Panc1 (cell line): ENCODE results near the gene SEMA5B.

Experiments used
- POLR2AphosphoS5 ChIP-seq: IDR thresholded peaks from 2 replicates; pipeline ENCODE4 v1.6.1; 2012; ENCODE audit warnings: mild to moderate bottlenecking, low read depth, low read length, moderate library complexity
- SIN3A ChIP-seq: IDR thresholded peaks from 2 replicates; pipeline ENCODE4 v1.6.1; 2012; ENCODE audit warnings: low read depth, mild to moderate bottlenecking, low read length, moderate library complexity, borderline replicate concordance; ENCODE audit not compliant: insufficient read depth
- TCF7L2 ChIP-seq: IDR thresholded peaks from 2 replicates; pipeline ENCODE4 v1.6.1; 2011; ENCODE audit warnings: mild to moderate bottlenecking, low read depth, low read length, inconsistent platforms
- TF ChIP-seq, protein P1 (sequence below): fragments of 450-650 bp; IDR thresholded peaks from 2 replicates; pipeline ENCODE4 v1.5.1; 2017; ENCODE audit warnings: mild to moderate bottlenecking
- TF ChIP-seq, protein P2 (sequence below), 2 experiments: IDR thresholded peaks; 2 replicates each; pipeline ENCODE4 v1.6.1; 2011 to 2012; ENCODE audit warnings: low read depth in 2 of 2, control low read depth in 1 of 2, low read length in 1 of 2, mild to moderate bottlenecking in 1 of 2, moderate library complexity in 1 of 2; ENCODE audit not compliant: insufficient read depth in 1 of 2

GRCh38 chr3:123072564-123072963 lies 45.0 kb upstream of the SEMA5B start:
- TF ChIP-seq, protein P1, sequence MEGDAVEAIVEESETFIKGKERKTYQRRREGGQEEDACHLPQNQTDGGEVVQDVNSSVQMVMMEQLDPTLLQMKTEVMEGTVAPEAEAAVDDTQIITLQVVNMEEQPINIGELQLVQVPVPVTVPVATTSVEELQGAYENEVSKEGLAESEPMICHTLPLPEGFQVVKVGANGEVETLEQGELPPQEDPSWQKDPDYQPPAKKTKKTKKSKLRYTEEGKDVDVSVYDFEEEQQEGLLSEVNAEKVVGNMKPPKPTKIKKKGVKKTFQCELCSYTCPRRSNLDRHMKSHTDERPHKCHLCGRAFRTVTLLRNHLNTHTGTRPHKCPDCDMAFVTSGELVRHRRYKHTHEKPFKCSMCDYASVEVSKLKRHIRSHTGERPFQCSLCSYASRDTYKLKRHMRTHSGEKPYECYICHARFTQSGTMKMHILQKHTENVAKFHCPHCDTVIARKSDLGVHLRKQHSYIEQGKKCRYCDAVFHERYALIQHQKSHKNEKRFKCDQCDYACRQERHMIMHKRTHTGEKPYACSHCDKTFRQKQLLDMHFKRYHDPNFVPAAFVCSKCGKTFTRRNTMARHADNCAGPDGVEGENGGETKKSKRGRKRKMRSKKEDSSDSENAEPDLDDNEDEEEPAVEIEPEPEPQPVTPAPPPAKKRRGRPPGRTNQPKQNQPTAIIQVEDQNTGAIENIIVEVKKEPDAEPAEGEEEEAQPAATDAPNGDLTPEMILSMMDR = no peak
- TF ChIP-seq POLR2AphosphoS5 (no peak), SIN3A (no peak), TCF7L2 (no peak)
- TF ChIP-seq, protein P2, sequence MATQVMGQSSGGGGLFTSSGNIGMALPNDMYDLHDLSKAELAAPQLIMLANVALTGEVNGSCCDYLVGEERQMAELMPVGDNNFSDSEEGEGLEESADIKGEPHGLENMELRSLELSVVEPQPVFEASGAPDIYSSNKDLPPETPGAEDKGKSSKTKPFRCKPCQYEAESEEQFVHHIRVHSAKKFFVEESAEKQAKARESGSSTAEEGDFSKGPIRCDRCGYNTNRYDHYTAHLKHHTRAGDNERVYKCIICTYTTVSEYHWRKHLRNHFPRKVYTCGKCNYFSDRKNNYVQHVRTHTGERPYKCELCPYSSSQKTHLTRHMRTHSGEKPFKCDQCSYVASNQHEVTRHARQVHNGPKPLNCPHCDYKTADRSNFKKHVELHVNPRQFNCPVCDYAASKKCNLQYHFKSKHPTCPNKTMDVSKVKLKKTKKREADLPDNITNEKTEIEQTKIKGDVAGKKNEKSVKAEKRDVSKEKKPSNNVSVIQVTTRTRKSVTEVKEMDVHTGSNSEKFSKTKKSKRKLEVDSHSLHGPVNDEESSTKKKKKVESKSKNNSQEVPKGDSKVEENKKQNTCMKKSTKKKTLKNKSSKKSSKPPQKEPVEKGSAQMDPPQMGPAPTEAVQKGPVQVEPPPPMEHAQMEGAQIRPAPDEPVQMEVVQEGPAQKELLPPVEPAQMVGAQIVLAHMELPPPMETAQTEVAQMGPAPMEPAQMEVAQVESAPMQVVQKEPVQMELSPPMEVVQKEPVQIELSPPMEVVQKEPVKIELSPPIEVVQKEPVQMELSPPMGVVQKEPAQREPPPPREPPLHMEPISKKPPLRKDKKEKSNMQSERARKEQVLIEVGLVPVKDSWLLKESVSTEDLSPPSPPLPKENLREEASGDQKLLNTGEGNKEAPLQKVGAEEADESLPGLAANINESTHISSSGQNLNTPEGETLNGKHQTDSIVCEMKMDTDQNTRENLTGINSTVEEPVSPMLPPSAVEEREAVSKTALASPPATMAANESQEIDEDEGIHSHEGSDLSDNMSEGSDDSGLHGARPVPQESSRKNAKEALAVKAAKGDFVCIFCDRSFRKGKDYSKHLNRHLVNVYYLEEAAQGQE (IDR thresholded peaks at IDR 0.05; ENCODE audit: insufficient read depth in 1 of 2, low read depth in 2 of 2, low read length in 1 of 2) = no peak
